Keratinocyte (primary cell): ENCODE data around the gene CNIH2. TPM values are rescaled to one million over a fixed set of nuclear protein-coding genes. Genes with fewer than 3 reads are reported as not detected.

ENCODE experiments used
- DNase-seq: peaks from one replicate; pipeline ENCODE4 v3.0.0-alpha.2; 2011; ENCODE audit warnings: low read depth, missing footprints, low spot score
- FAIRE-seq: peaks from 2 replicates; lab custom pipeline; 2011; peaks lifted over from hg19 to GRCh38; lab: Jason Lieb, UNC
- H2AFZ ChIP-seq: 2 replicates; pipeline ENCODE4 v1.6.0; 2012; ENCODE audit warnings: low read length, control low read depth, inconsistent platforms; ENCODE audit not compliant: control insufficient read depth
- H3K27ac ChIP-seq: 2 replicates; pipeline ENCODE4 v1.5.1; 2011; ENCODE audit warnings: low read length; ENCODE audit not compliant: control insufficient read depth, insufficient read depth
- H3K27me3 ChIP-seq: 3 replicates; pipeline ENCODE4 v1.6.0; 2011; ENCODE audit warnings: low read length; ENCODE audit not compliant: control insufficient read depth, insufficient read depth; ENCODE audit errors: extremely low read depth
- H3K36me3 ChIP-seq, 2 experiments: 2 replicates in 1 of 2; 3 replicates in 1 of 2; pipeline ENCODE4 v1.5.1; 2011; ENCODE audit warnings: low read length in 2 of 2, mild to moderate bottlenecking in 1 of 2; ENCODE audit not compliant: control insufficient read depth in 2 of 2, insufficient read depth in 2 of 2; ENCODE audit errors: extremely low read depth in 1 of 2
- H3K4me1 ChIP-seq: 3 replicates; pipeline ENCODE4 v1.5.1; 2011; ENCODE audit warnings: low read length; ENCODE audit not compliant: control insufficient read depth, insufficient read depth; ENCODE audit errors: extremely low read depth
- H3K4me2 ChIP-seq: 3 replicates; pipeline ENCODE4 v1.6.0; 2011; ENCODE audit warnings: low read depth, low read length; ENCODE audit not compliant: control insufficient read depth, insufficient read depth; ENCODE audit errors: extremely low read depth
- H3K4me3 ChIP-seq, 3 experiments: fragments of 200-600 bp in 1 of 3; sonication (generic) in 1 of 3; 2 replicates in 2 of 3; 3 replicates in 1 of 3; pipeline ENCODE4 v1.5.1; 2011 to 2016; ENCODE audit warnings: low read length in 3 of 3, mild to moderate bottlenecking in 3 of 3, control low read depth in 2 of 3, inconsistent platforms in 1 of 3, low read depth in 1 of 3, mixed read lengths in 1 of 3, mixed run types in 1 of 3, moderate library complexity in 1 of 3; ENCODE audit not compliant: control insufficient read depth in 2 of 3, insufficient read depth in 2 of 3; ENCODE audit errors: extremely low read depth in 1 of 3
- H3K79me2 ChIP-seq: 2 replicates; pipeline ENCODE4 v1.6.0; 2012; ENCODE audit warnings: low read length; ENCODE audit not compliant: control insufficient read depth, insufficient read depth
- H3K9ac ChIP-seq: 3 replicates; pipeline ENCODE4 v1.6.0; 2011; ENCODE audit warnings: low read length; ENCODE audit not compliant: control insufficient read depth, insufficient read depth; ENCODE audit errors: extremely low read depth
- H3K9me1 ChIP-seq: 3 replicates; pipeline ENCODE4 v1.6.0; 2011; ENCODE audit warnings: low read length; ENCODE audit not compliant: control insufficient read depth, insufficient read depth; ENCODE audit errors: extremely low read depth
- H3K9me3 ChIP-seq: 2 replicates; pipeline ENCODE4 v1.5.1; 2012; ENCODE audit warnings: low read depth, low read length; ENCODE audit not compliant: control insufficient read depth
- H4K20me1 ChIP-seq: 3 replicates; pipeline ENCODE4 v1.6.0; 2011; ENCODE audit warnings: low read length; ENCODE audit not compliant: control insufficient read depth, insufficient read depth; ENCODE audit errors: extremely low read depth
- CTCF ChIP-seq, 3 experiments: IDR thresholded peaks in 1 of 3; conservative IDR thresholded peaks in 1 of 3; optimal IDR thresholded peaks in 1 of 3; 2 replicates in 2 of 3; 3 replicates in 1 of 3; pipeline versions ENCODE3 to v1.5.1; 2011; ENCODE audit warnings: low read length in 3 of 3, mild to moderate bottlenecking in 3 of 3, moderate library complexity in 2 of 3, control low read depth in 1 of 3, inconsistent platforms in 1 of 3; ENCODE audit not compliant: insufficient read depth in 2 of 3; ENCODE audit errors: extremely low read depth in 1 of 3
- EZH2 ChIP-seq: IDR thresholded peaks from one replicate; pipeline ENCODE4 v1.6.1; 2012; ENCODE audit warnings: inconsistent platforms, mild to moderate bottlenecking, low read length, moderate library complexity
- dilution Hi-C: fragments of 300-500 bp; cut with MboI; formaldehyde crosslinking; loops from one replicate; pipeline ENCODE4 v1.7.0; 2020; ENCODE audit warnings: low sequenced_read_pairs; ENCODE audit not compliant: extremely low pct_ligation_motif_present
- polyA plus RNA-seq, 5 experiments: library from polyadenylated mRNA; depleted of rRNA in 3 of 5; stranded (reverse) in 3 of 5; stranded (forward) in 1 of 5; unstranded in 1 of 5; fragments of >200 nt; gene quantifications; 1 replicate in 1 of 5; 2 replicates in 3 of 5; 3 replicates in 1 of 5; pipeline versions ENCODE4 v1.2.1 to v1.2.3, GENCODE V29; 2011 to 2012; ENCODE audit warnings: missing spikeins in 2 of 5, low read depth in 1 of 5, low replicate concordance in 1 of 5

CNIH2 gene
- polyA plus RNA-seq, 1 donor (not counting 4 experiments of a cell fraction or from before 2014, with no cell fraction given), result 0.17 TPM

DNA sequence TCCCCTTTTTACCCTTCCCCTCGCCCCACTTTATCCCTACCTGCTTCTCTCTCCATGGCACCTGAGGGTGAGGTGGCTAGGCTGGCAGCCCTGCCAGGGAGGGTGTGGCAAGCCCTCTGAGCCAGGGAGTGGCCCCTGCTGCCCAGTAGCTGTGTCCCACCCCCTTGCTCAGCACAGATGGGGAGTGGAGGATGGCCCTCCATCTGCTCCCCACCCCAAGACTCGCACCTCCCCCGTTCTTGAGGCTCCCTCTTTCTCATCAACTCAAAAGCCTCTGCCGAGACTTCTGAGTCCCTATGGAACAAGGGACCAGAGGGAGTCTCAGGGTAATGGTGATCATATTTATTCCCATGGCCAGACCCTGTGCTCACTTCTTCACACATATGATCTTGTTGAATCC lies 15.4 kb downstream of the CNIH2 start:
- dilution Hi-C loops, result no loop called here
- no peak overlapping the region for H3K4me3 ChIP-seq
- H3K27ac ChIP-seq, result no peak overlapping the region
- no peaks in the 10 kb centered on the region for H3K9me1 ChIP-seq
- H3K9ac ChIP-seq, result no peak overlapping the region
- H3K9me3 ChIP-seq, result no peaks in the 10 kb centered on the region
- peaks cover 29% of the 10 kb centered on the region for H3K27me3 ChIP-seq
- no peak overlapping the region for H2AFZ ChIP-seq
- no peak overlapping the region for H3K4me2 ChIP-seq
- TF ChIP-seq EZH2, result no peak
- TF ChIP-seq CTCF (optimal IDR thresholded peaks at IDR 0.05 in 1 of 3, IDR thresholded peaks at IDR 0.05 in 1 of 3, conservative IDR thresholded peaks at IDR 0.05 in 1 of 3; ENCODE audit: extremely low read depth in 1 of 3, insufficient read depth in 2 of 3, low read length in 3 of 3), result no peak
- no peak for DNase-seq
- FAIRE-seq, result no peak
- H3K36me3 ChIP-seq, result no peaks in the 10 kb centered on the region
- H4K20me1 ChIP-seq, result no peaks in the 10 kb centered on the region
- peaks cover 4% of the 10 kb centered on the region for H3K79me2 ChIP-seq
- H3K4me1 ChIP-seq, result peaks cover 7% of the 10 kb centered on the region

GRCh38 chr11:66293777-66294625 lies 16.0 kb downstream of the CNIH2 start:
- no peak for DNase-seq
- no peak overlapping the region for H3K27ac ChIP-seq
- FAIRE-seq, result no peak
- H3K4me1 ChIP-seq, result peaks cover 7% of the 10 kb centered on the region
- no peaks in the 10 kb centered on the region for H3K9me1 ChIP-seq
- no peaks in the 10 kb centered on the region for H4K20me1 ChIP-seq
- no peaks in the 10 kb centered on the region for H3K9me3 ChIP-seq
- H2AFZ ChIP-seq, result no peak overlapping the region
- no peak overlapping the region for H3K4me3 ChIP-seq
- peaks cover 29% of the 10 kb centered on the region for H3K27me3 ChIP-seq
- dilution Hi-C loops, result no loop called here
- H3K79me2 ChIP-seq, result no peaks in the 10 kb centered on the region
- no peak overlapping the region for H3K9ac ChIP-seq
- TF ChIP-seq EZH2 (no peak), CTCF (optimal IDR thresholded peaks at IDR 0.05 in 1 of 3, IDR thresholded peaks at IDR 0.05 in 1 of 3, conservative IDR thresholded peaks at IDR 0.05 in 1 of 3; ENCODE audit: extremely low read depth in 1 of 3, insufficient read depth in 2 of 3, low read length in 3 of 3) (no peak)
- H3K4me2 ChIP-seq, result no peak overlapping the region
- no peaks in the 10 kb centered on the region for H3K36me3 ChIP-seq
